Panc1 (cell line): ENCODE measurements around the gene CNNM1. TPM values are rescaled to one million over a fixed set of nuclear protein-coding genes. Genes with fewer than 3 reads are reported as not detected.

ENCODE experiments used
- ATAC-seq: fragments of 200-7000 bp; cut with Tn5 transposase; 2 replicates; pipeline ENCODE4 v1.9.1; 2020; ENCODE audit warnings: mild to moderate bottlenecking, moderate library complexity
- BruUV-seq: library from RNA; stranded (reverse); fragments of 400-500 nt; replicated peaks from 2 replicates; lab custom pipeline; 2021; lab: Mats Ljungman, UMichigan
- CTCF ChIA-PET: fragments of 300-600 bp; sonication (Branson Sonifier 250); formaldehyde crosslinking; loops from one replicate; lab custom pipeline; 2022; ENCODE audit warnings: antibody characterized with exemption; lab: Charles Lee
- POLR2A ChIA-PET: fragments of 300-600 bp; sonication (Branson Sonifier 250); formaldehyde crosslinking; loops from one replicate; lab custom pipeline; 2022; ENCODE audit warnings: antibody characterized with exemption; lab: Charles Lee
- DNase-seq: peaks from one replicate; pipeline ENCODE4 v3.0.0-alpha.2; 2010; ENCODE audit warnings: low read depth, low spot score
- H3K27ac ChIP-seq: 2 replicates; pipeline ENCODE4 v1.5.1; 2011; ENCODE audit warnings: mild to moderate bottlenecking, low read length, inconsistent platforms
- H3K27me3 ChIP-seq: fragments of 200-500 bp; sonication (Bioruptor generic); 2 replicates; pipeline ENCODE4 v1.6.0; 2014; ENCODE audit warnings: low read length, inconsistent platforms; ENCODE audit not compliant: control insufficient read depth, insufficient read depth
- H3K36me3 ChIP-seq: fragments of 200-500 bp; sonication (Bioruptor generic); 2 replicates; pipeline ENCODE4 v1.5.1; 2014; ENCODE audit warnings: inconsistent platforms, mild to moderate bottlenecking, low read length, moderate library complexity; ENCODE audit not compliant: control insufficient read depth, insufficient read depth
- H3K4me1 ChIP-seq: 2 replicates; pipeline ENCODE4 v1.5.1; 2011; ENCODE audit warnings: inconsistent platforms, mild to moderate bottlenecking, low read length, moderate library complexity; ENCODE audit not compliant: control insufficient read depth, insufficient read depth
- H3K4me3 ChIP-seq, 2 experiments: 2 replicates each; pipeline ENCODE4 v1.5.1; 2011 to 2012; ENCODE audit warnings: low read depth in 2 of 2, low read length in 2 of 2, mild to moderate bottlenecking in 2 of 2, inconsistent platforms in 1 of 2, moderate library complexity in 1 of 2
- H3K9me3 ChIP-seq: fragments of 200-500 bp; sonication (Bioruptor generic); 2 replicates; pipeline ENCODE4 v1.5.1; 2014; ENCODE audit warnings: low read depth, mild to moderate bottlenecking, inconsistent platforms, low read length, moderate library complexity; ENCODE audit not compliant: control insufficient read depth, insufficient read depth
- CTCF ChIP-seq: fragments of 450-650 bp; IDR thresholded peaks from 2 replicates; pipeline ENCODE4 v1.5.1; 2017; ENCODE audit warnings: mild to moderate bottlenecking
- POLR2AphosphoS5 ChIP-seq: IDR thresholded peaks from 2 replicates; pipeline ENCODE4 v1.6.1; 2012; ENCODE audit warnings: mild to moderate bottlenecking, low read depth, low read length, moderate library complexity
- SIN3A ChIP-seq: IDR thresholded peaks from 2 replicates; pipeline ENCODE4 v1.6.1; 2012; ENCODE audit warnings: low read depth, mild to moderate bottlenecking, low read length, moderate library complexity, borderline replicate concordance; ENCODE audit not compliant: insufficient read depth
- TCF7L2 ChIP-seq: IDR thresholded peaks from 2 replicates; pipeline ENCODE4 v1.6.1; 2011; ENCODE audit warnings: mild to moderate bottlenecking, low read depth, low read length, inconsistent platforms
- in situ Hi-C: cut with HindIII; loops from 2 replicates; pipeline ENCODE4 v1.10.0; 2016; ENCODE audit warnings: low sequenced_read_pairs, low pct_unique_long_range_greater_than_20kb
- intact Hi-C: fragments of 100-400 bp; cut with micrococcal nuclease; formaldehyde crosslinking; loops from one replicate; pipeline ENCODE4 v1.10.0; 2022; ENCODE audit not compliant: unreplicated experiment
- total RNA-seq: library from RNA; stranded (reverse); gene quantifications from one replicate; pipeline ENCODE4 v1.2.1, GENCODE V29; 2021; ENCODE audit not compliant: unreplicated experiment
- TF ChIP-seq, protein P1 (sequence below), 2 experiments: IDR thresholded peaks; 2 replicates each; pipeline ENCODE4 v1.6.1; 2011 to 2012; ENCODE audit warnings: low read depth in 2 of 2, control low read depth in 1 of 2, low read length in 1 of 2, mild to moderate bottlenecking in 1 of 2, moderate library complexity in 1 of 2; ENCODE audit not compliant: insufficient read depth in 1 of 2

Gene CNNM1
- total RNA-seq, 1 experiment from 2014 or later, result 16.6 TPM

DNA sequence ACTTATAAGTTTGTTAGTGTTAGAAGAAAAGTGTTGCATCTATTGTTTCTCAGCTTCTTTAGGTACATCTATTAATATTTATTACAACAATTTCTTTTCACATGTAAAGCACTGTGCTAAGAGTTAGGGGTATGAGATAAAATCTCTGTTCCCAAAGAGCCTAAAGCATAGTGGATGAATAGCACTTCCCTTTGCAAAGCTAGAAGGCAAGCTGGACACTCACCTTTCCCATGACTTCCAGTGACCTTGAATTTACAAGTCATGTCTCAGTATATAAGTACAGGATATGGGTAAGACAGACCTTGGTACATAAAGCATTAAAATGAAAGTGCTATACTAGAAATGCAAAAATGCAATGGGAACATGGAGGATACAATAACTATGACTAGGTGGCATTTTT is 8.7 kb downstream of the CNNM1 start:
- no peaks in the 10 kb centered on the region for H3K9me3 ChIP-seq
- BruUV-seq, result no TSS peak
- H3K36me3 ChIP-seq, result no peaks in the 10 kb centered on the region
- H3K27me3 ChIP-seq, result no peaks in the 10 kb centered on the region
- in situ Hi-C loops, result no loop called here
- no peak for DNase-seq
- POLR2A ChIA-PET, result no interaction called here
- TF ChIP-seq, protein P1, sequence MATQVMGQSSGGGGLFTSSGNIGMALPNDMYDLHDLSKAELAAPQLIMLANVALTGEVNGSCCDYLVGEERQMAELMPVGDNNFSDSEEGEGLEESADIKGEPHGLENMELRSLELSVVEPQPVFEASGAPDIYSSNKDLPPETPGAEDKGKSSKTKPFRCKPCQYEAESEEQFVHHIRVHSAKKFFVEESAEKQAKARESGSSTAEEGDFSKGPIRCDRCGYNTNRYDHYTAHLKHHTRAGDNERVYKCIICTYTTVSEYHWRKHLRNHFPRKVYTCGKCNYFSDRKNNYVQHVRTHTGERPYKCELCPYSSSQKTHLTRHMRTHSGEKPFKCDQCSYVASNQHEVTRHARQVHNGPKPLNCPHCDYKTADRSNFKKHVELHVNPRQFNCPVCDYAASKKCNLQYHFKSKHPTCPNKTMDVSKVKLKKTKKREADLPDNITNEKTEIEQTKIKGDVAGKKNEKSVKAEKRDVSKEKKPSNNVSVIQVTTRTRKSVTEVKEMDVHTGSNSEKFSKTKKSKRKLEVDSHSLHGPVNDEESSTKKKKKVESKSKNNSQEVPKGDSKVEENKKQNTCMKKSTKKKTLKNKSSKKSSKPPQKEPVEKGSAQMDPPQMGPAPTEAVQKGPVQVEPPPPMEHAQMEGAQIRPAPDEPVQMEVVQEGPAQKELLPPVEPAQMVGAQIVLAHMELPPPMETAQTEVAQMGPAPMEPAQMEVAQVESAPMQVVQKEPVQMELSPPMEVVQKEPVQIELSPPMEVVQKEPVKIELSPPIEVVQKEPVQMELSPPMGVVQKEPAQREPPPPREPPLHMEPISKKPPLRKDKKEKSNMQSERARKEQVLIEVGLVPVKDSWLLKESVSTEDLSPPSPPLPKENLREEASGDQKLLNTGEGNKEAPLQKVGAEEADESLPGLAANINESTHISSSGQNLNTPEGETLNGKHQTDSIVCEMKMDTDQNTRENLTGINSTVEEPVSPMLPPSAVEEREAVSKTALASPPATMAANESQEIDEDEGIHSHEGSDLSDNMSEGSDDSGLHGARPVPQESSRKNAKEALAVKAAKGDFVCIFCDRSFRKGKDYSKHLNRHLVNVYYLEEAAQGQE (IDR thresholded peaks at IDR 0.05; ENCODE audit: insufficient read depth in 1 of 2, low read depth in 2 of 2, low read length in 1 of 2), result no peak
- TF ChIP-seq TCF7L2, result 0 out of 2 replicates have a peak, but pooled peaks have one; percentile 21
- ATAC-seq, result peak; percentile 39
- intact Hi-C loops, result no loop called here
- CTCF ChIA-PET, result no interaction called here
- H3K4me1 ChIP-seq, result peaks cover 29% of the 10 kb centered on the region
- H3K4me3 ChIP-seq, result no peak overlapping the region
- peak overlapping the region; percentile 14; the same call in 1 of the 2 replicates for H3K27ac ChIP-seq

- DNase-seq (no peak), ATAC-seq (peak; percentile 69)
- H3K36me3 ChIP-seq, result no peaks in the 10 kb centered on the region
- peak overlapping the region; percentile 49; the same call in 1 of the 2 replicates for H3K27ac ChIP-seq
- TF ChIP-seq CTCF (no peak), POLR2AphosphoS5 (no peak), TCF7L2 (no peak), SIN3A (no peak)
- TF ChIP-seq, protein P1 (IDR thresholded peaks at IDR 0.05; ENCODE audit: insufficient read depth in 1 of 2, low read depth in 2 of 2, low read length in 1 of 2), result no peak
- H3K4me1 ChIP-seq, result peaks cover 29% of the 10 kb centered on the region
- in situ Hi-C loops, result no loop called here
- POLR2A ChIA-PET, result no interaction called here
- H3K27me3 ChIP-seq, result no peaks in the 10 kb centered on the region
- CTCF ChIA-PET, result no interaction called here
- H3K9me3 ChIP-seq, result no peaks in the 10 kb centered on the region
- no peak overlapping the region for H3K4me3 ChIP-seq
- no TSS peak for BruUV-seq
- intact Hi-C loops, result no loop called here
These were observed 9.9 kb downstream of the CNNM1 start for GRCh38 chr10:99339077-99339476.
